ENCODE results near the gene TRIM8. TPM values are rescaled to one million over a fixed set of nuclear protein-coding genes. Genes with fewer than 3 reads are reported as not detected.

The TRIM8 gene
- total and polyA plus RNA-seq, 2 of the 8 experiments (the other 6 are each of a cell fraction or from before 2014, with no cell fraction given) = 24.9 to 38.8 TPM

DNA sequence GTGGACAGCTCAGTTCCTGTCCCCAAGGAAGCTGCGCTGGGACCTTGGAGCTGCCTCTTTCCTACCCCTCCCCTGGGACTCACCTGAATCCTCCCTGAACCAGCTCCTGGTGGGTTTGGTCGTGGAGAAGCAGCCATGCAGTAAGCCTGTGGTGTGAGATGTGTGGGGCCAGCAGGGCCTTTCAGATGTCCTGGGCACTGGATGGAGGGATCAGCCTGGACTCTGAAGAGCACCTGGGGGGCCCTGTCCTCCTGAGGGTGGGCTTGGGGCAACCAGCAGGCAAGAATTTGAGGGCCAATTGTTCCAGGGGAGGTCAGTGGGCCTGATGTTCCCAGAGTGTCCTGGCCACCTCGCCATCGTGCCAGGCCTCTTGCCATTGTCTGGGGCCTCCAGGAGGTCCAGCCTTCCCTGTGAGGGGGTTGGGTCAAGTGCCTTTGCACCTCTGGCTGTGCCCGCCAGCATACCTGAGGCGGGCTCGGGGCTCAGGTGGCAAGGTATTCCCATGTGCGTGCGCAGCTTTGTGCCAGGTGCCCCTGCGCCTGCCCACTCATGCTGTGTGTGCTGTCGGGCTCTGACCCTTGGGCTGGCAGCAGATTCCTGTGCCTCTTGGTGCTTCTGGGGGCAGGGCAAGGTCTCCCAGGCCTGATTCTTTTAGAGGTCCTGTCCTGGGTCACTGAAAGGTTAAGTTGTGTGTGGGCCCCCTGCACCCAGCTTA is 7.3 kb downstream of the TRIM8 start (continued):
- TF ChIP-seq EZH2 (IDR thresholded peaks at IDR 0.05; ENCODE audit: low read depth, low read length, severe bottlenecking) = no peak
- TF ChIP-seq SIRT6 (IDR thresholded peaks at IDR 0.05; ENCODE audit: low read length) = no peak
